Stimulated activated CD8-positive, alpha-beta memory T cell treated with anti-CD3 and anti-CD28 coated beads, Interleukin-12 subunit alpha, Interleukin-12 subunit beta, amount 100 ng/mL, for 24 hours (primary cell): ENCODE measurements around the gene TSC2.
A peak's percentile ranks its signal among the peaks of the same experiment; 100 is the strongest.
"Not testable (repeated sequence)": the region's sequence is repeated elsewhere in the genome, so short reads cannot be mapped to it uniquely, and the experiment has no call there.

Source experiments
- DNase-seq: peaks from one replicate; pipeline ENCODE4 v3.0.0-alpha.2; 2020; ENCODE audit errors: extremely low read depth

Gene TSC2

DNA sequence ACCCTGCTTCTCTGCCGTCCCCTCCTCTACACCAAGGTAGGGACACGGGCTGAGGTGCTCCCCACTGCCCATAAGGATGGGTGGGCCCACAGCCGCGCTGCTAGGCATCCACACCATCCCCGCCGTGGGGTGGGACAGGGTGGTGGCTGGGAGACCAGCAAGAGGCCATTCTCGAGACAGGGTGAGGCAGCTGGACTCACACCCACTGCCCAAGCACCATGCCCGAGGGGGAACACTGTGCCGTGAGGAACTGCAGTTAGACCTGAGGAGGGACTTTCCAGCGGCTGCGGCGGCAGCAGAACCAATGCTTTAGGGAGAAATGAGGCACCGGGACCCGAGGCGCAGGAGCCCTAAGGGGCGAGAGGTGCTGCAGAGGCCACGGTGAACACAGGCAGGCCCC is 74.6 kb downstream of the TSC2 start:
- DNase-seq: no peak

DNA sequence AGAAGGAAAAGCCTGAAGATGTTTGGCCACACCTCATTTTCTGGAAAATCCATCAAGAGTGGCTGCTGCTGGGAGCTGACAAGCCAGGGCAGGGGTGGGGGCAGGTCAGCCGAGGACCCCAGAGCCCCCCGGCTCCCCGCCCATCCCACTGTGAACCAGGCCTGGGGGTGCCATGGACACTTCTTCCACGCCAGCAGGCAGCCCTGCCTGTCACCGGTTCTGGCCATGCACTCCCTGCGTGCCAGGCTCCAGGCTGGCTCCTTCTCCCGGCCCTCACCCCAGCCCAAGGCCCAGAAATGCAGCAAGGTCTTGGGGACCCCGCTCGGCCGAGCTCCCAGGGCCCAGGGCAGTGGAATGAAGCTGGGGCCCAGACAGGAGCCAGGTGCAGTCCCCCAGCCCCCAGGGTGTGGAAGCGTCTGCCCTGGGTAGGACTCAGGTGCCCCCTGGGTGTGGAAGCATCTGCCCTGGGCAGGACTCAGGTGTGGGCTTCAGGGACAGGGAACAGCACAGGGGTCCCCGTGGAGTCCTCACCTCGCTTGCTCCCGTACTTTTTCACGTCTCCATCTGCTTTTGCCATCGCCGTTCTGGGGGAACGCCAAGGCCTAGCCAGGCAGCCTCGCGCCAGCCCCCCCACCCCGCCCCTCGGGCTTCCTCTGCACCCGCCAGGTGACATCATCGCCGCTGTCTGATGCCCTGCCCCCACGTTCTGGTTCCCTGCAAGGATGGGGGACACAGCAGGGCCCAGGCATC is 75.3 kb downstream of the TSC2 start:
- DNase-seq: not testable (repeated sequence)

DNA sequence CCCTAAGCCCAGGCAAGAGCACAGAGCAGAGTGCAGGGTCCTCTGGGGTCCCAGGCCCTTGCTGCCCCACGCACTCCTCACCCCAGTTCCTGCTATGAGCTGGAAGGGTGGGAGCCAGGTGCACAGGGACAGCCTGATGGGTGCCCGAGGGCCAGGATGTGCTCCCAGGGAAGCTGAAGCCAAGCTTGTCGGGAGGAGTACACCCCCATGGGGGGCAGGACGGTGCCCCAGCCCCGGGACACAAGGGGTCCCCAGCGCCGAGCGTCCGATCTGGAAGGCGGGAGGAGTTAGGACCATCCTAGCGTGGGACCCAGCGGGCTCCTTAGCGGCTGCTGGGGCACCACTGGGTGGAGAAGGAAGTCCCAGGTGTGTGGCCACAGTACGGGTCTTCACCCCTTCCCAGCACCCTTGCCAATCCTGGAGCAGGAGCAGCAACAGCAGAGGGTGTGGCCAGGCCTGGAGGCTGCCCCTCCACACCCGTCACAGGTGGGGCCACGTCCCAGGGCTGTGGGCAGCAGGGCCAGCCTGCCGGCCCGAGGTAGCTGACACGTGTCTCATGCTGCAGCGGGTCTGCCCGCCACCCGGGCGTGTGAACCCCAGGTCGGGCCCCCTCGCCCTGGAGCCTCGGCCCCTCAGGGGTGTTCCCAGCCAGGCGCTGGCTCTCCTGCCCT is 76.1 kb downstream of the TSC2 start:
- not testable (repeated sequence) for DNase-seq

DNA sequence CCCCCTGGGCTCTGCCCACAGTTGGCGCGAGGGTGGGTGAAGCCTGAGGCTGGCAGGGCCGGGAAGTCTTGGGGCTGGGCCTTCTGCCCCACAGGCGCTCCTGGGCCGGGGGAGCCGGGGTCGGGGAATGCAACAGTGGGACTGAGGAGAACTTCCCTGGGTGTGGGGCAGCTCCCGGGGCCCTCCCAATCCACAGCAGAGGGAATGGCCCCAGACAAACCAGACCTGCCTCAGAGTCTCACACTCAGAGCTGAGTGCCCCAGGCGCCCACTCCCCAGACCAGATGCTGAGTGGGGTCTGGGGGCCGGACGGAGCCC is 76.5 kb downstream of the TSC2 start:
- not testable (repeated sequence) for DNase-seq

DNA sequence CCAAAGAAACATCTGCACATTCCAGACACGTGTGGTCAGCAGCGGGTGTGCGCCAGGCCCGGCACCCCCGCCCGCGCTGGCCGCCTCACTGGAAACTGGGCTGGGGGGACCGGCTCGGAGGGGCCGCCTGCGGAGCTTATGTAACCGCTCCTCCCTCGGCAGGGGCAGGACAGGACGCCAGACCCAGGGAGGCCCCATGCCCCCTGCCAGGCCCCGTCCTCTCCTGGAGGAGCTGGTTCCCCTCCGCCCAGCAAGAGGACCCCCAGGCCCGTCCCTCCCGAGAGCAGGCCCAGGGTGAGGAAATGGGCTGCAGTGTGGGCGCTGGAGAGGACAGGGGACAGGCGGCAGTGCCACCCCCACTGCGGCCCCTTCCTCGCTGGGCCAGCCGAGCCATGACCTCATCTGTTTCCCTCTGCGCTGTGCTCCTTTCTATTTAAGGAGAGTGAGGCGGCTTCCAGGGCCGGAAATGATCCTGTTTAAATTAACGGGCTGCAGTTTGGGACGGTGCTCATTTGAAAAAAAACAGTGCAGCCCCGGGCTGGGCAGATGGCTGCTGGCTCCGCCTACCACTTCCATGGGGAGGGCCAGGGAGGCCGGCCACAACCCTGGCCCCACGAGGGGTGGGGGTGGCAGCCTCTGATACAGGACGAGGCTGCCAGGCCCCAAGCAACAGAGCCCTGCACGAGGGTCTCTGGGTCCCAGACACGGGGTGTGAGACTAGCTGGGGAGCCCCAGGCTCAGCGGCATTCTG is 77.1 kb downstream of the TSC2 start:
- not testable (repeated sequence) for DNase-seq

DNA sequence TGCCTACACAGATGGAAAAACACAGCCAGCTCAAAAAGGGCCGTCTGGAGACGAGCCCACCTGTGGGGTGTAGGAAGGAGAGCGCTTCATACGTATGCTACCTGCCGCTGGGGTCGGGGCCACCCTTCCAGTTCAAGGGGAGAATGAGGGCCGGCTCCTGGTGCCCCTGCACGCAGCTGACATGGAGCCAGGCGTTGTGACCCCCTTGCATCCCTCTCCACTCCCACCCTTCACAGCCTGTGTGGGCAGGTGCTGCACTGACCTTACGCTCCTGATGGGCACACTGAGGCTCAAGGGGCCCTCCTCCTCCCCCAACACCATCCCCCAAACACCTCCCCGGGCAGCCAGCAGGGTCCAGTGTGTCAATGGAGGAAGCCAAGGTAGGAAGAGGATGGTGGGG is 77.8 kb downstream of the TSC2 start:
- DNase-seq: not testable (repeated sequence)

DNA sequence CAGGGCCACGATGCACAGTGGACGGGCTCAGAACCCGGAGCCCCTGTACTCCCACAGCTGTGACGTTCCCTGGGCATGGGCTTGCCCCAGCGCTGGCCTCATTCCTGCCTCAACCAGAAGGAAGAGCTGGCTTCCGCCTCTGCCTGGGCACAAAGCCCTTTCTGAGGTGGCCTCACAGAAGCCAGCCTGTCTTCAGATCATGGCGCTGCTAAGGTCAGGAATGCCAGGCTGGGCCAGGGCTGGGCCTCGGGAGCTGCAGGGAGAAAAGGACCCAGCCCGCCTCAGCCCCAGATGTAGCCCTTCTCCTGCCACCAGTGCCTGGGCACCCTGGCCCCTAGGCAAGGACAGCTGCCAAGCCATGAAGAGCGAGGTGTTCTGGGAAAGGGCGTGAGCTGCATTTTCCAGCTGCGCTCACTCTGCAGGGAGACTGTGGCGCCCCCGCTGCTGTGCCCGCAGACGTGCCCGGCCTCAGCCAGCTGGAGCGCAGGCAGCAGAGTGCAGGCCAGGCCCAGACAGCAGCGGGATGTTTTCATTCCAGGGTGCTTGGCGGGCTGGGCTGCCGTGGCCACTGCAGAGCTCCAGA is 78.5 kb downstream of the TSC2 start:
- DNase-seq: not testable (repeated sequence)

DNA sequence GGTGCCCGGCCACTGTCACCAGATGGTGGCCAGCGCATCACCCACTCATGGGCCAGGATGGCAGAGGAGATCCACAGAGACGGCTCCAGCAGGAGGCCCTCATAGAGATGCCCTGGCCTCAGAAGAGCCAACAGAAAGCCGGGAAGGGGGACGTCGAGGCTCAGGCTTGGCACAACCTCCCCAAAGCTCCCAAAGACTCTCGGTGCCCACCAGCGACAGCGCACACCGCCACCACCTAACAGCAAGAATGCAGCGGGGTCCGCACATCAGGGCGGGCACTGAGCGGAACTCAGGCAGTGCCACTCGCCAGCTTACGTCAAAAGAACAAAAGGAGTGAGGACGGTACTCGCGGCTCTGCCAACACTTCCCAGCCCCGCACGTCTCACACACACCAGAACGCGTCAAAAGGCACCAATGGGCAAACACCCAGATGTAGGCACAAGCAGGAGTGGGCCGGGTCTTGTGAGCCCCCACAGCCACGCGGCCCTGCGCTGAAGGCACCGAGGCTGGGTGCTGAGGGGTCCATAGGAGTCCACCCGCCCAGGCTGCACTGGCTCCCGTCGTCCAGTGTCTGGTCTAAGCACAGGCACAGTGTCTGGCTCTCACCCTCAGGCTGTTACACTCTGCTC is 79.3 kb downstream of the TSC2 start:
- DNase-seq: not testable (repeated sequence)

DNA sequence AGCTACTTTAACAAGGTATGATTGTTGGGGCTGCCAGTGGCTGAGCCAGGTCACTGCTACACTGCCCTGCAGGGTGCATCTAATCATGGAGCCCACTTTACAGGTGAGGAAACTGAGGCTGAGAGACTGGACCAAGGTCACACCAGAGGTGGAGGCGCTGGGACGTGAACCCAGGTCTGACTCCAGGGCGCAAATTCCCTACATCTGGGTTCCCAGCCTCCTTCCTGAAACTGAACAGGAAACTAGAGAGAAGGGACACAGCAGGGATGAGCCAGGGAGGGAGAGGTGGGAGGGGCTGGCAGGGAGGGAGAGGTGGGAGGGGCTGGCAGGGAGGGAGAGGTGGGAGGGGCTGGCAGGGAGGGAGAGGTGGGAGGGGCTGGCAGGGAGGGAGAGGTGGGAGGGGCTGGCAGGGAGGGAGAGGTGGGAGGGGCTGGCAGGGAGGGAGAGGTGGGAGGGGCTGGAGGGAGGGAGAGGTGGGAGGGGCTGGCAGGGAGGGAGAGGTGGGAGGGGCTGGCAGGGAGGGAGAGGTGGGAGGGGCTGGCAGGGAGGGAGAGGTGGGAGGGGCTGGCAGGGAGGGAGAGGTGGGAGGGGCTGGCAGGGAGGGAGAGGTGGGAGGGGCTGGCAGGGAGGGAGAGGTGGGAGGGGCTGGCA is 80.0 kb downstream of the TSC2 start:
- DNase-seq: not testable (repeated sequence)

DNA sequence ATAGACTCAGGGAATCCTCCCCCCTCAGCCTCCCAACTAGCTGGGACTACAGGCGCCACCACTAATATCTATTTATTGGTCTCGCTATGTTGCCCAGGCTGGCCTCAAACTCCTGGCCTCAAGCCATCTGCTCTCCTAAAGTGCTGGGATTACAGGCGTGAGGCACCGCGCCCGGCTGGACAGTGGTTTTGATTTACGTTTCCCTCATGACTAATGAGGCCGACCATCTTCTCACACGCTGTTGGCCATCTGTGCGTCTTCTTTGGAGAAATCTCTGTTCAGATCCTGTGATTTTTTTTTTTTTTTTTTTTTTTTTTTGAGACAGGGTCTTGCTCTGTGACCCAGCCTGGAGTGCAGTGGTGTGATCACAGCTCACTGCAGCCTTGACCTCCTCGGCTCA is 81.5 kb downstream of the TSC2 start:
- DNase-seq: not testable (repeated sequence)

DNA sequence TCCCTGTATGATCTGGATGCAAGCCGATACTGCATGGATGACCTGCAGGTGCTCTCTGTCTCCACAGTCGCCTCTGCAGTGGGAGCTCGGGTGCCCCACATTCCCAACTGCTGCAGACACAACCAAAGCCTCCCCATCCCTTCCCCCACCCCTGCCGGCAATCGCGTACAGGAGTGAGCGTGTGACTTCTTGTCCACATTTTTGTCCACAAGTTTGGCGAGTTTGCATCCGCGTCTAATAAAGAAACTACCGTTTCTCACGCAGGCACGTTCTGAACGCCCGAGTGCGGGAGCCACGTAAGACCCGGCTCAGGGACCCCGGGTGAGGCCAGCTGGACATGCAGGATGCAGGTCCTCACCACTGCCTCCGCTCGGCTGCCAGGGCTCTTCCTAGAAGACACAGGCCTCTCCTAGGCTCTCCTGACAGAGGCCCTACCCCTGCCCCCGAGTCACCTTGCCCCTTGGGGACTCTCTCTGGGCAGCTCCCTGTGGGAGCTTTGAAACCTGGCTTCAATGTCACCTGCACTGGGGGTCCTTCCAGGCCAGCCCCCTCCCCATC is 82.2 kb downstream of the TSC2 start:
- not testable (repeated sequence) for DNase-seq

DNA sequence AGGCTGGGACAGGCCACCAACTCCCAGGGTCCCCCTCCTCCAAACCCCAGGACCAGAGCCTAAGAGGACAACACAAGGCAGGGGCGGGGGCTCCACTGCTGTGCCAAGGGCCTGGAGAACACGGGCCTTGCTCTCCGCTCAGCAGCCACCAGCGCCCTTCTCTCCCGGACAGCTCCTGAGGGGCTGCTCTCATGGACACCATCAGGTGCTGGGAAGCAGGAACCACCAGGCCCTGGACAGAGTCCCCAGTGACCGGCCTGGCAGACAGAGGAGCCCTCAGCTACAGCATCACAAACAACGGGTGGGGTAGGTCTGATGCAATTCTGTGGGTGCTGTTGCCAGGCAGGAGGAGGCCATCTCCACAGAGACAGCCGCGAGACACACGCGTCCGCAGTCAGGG is 86.0 kb downstream of the TSC2 start:
- not testable (repeated sequence) for DNase-seq

DNA sequence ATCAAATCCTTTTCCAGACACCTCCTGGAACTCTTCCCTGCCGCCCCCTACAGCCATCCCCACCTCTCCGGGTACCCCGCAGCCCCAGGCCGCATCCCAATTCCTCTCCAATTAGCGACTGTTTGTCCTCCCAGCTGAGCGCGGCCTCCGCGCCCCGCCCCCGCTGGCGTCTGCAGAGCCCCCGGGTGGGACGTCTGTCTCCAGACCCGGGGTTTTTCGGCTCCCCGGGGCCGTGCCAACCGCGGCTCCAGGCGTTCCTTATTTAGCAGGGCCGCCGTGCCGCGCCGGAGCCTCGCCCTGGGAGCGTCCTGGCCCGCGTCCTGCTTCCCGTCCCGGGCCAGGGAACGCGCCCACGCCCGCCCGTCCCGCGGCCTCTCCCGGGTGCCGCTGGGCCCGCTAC is 87.3 kb downstream of the TSC2 start:
- DNase-seq: not testable (repeated sequence)

DNA sequence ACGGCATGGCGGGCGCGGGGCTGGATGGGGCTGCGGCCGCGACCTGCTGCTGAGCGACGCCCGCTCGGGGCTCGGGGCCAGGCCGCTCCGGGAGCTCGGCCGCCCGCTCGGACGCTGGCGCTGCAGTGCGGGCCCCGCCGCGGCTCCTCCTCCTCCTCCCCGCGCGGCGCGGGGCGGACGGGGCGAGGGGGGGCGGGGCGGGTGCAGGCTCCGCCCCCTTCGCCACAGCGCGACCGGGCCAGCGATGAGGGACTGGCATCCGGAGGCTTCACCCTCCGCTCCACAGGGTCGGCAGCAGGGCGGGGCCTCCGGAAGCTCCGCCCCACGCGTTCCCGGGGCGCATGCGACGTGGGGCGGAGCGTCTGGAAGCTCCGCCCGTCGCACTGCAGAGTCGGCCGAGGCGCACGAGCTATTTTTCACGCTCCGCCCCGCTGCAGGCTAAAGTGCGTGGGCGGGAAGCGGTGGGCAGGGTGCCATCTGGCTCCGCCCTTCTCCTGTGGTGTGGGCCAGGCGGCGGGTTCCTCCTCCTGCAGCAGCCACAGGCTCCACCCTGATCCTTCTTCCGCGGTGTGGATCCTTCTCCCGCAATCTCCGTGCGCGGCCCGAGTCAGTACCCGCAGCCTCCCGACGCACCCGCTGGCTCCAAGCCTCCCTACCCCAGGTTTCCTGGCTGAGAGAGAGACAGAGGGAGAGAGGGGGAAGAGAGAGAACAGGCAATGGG is 88.1 kb downstream of the TSC2 start, which contains the start of gene PKD1:
Gene PKD1, minus strand, starts transcription at position 129 of the 721 bp plus-strand sequence. CDS start 209 bp downstream, outside the sequence.
- DNase-seq: peak; percentile 95
